BJ (cell line): Measurements from ENCODE around the gene BSG. TPM values are rescaled to one million over a fixed set of nuclear protein-coding genes. Genes with fewer than 3 reads are reported as not detected.
A peak's percentile ranks its signal among the peaks of the same experiment; 100 is the strongest.

ENCODE experiments used
- CTCF ChIA-PET: fragments of 350-600 bp; formaldehyde crosslinking; extraction: SDS; loops from one replicate; lab custom pipeline; 2021; ENCODE audit warnings: antibody characterized with exemption, inconsistent platforms; lab: Yijun Ruan, JAX
- POLR2A ChIA-PET: fragments of 300-600 bp; sonication (Branson Sonifier 250); formaldehyde crosslinking; extraction: SDS; loops from one replicate; lab custom pipeline; 2021; ENCODE audit warnings: antibody characterized with exemption; lab: Charles Lee
- DNase-seq: peaks from one replicate; pipeline ENCODE4 v3.0.0-alpha.2; 2011; ENCODE audit warnings: low read depth
- H3K27me3 ChIP-seq: 2 replicates; pipeline ENCODE4 v1.6.0; 2011; ENCODE audit warnings: low read length; ENCODE audit not compliant: control insufficient read depth, insufficient read depth
- H3K36me3 ChIP-seq: 2 replicates; pipeline ENCODE4 v1.5.1; 2011; ENCODE audit warnings: low read length; ENCODE audit not compliant: control insufficient read depth, insufficient read depth
- H3K4me3 ChIP-seq: 2 replicates; pipeline ENCODE4 v1.5.1; 2011; ENCODE audit warnings: low read depth, mild to moderate bottlenecking, control low read depth, low read length
- CTCF ChIP-seq: IDR thresholded peaks from 2 replicates; pipeline ENCODE4 v1.5.1; 2011; ENCODE audit warnings: low read depth, mild to moderate bottlenecking, control low read depth, inconsistent platforms, low read length, moderate library complexity; ENCODE audit not compliant: insufficient read depth
- polyA minus RNA-seq: library from RNA; depleted of rRNA, polyadenylated mRNA; stranded (reverse); fragments of >200 nt; gene quantifications from 2 replicates; pipeline ENCODE4 v1.2.3, GENCODE V29; 2011; rRNA and poly(A)+ RNA removed
- polyA plus RNA-seq: library from polyadenylated mRNA; depleted of rRNA; stranded (reverse); fragments of >200 nt; gene quantifications from 2 replicates; pipeline ENCODE4 v1.2.3, GENCODE V29; 2011; rRNA removed

BSG gene
- 579 and 1,176 TPM in 2 replicates for polyA plus RNA-seq
- polyA minus RNA-seq = 119 and 216 TPM in 2 replicates

GRCh38 chr19:572140-572742 lies at the start of gene BSG:
Gene BSG, plus strand, starts transcription at chr19:572596. Its CDS starts 39 bp downstream, at chr19:572635.
- Histone ChIP-seq H3K36me3 (no peaks in the 10 kb centered on the region), H3K4me3 (peak within 1 kb of the TSS; percentile 86), H3K27me3 (no peaks in the 10 kb centered on the region)
- peak; percentile 85 for DNase-seq
- ChIA-PET CTCF (interaction anchor here (0.9 to 1.4 kb wide), 2 partner anchors 11 to 40 kb away, joined by 3 to 6 read pairs; partner anchors contain the start of gene CDC34), POLR2A (interaction anchor here (0.5 to 0.7 kb wide), 2 partner anchors 40 to 697 kb away, joined by 4 read pairs; partner anchors contain the start of gene CDC34)
- no peak for TF ChIP-seq CTCF

- CTCF ChIA-PET = interaction anchor here (0.8 to 3.5 kb wide), 3 partner anchors 8 to 16 kb away, joined by 3 to 18 read pairs (median 8); no protein-coding TSS in a partner anchor
- POLR2A ChIA-PET = no interaction called here
- TF ChIP-seq CTCF = no peak
- no peak for DNase-seq
- peaks cover 2% of the 10 kb centered on the region; the same call in 1 of the 2 replicates for H3K27me3 ChIP-seq
- H3K4me3 ChIP-seq = no peak overlapping the region
- H3K36me3 ChIP-seq = peaks cover 4% of the 10 kb centered on the region
Observed at GRCh38 chr19:522726-523125, 49.7 kb upstream of the BSG start.

GRCh38 chr19:524062-524674 lies 48.2 kb upstream of the BSG start:
- no peak for TF ChIP-seq CTCF
- CTCF ChIA-PET = interaction anchor here (0.9 kb wide), 1 partner anchor 13 kb away, joined by 5 read pairs; no protein-coding TSS in a partner anchor
- Histone ChIP-seq H3K36me3 (peaks cover 4% of the 10 kb centered on the region), H3K27me3 (peaks cover 2% of the 10 kb centered on the region; the same call in 1 of the 2 replicates), H3K4me3 (no peak overlapping the region)
- no peak for DNase-seq
- POLR2A ChIA-PET = no interaction called here

GRCh38 chr19:525029-525428 lies 47.4 kb upstream of the BSG start:
- Histone ChIP-seq H3K27me3 (peaks cover 2% of the 10 kb centered on the region; the same call in 1 of the 2 replicates), H3K4me3 (no peak overlapping the region), H3K36me3 (no peaks in the 10 kb centered on the region)
- ChIA-PET CTCF (interaction anchor here (1.2 to 1.4 kb wide), 2 partner anchors 14 to 29 kb away, joined by 3 to 5 read pairs; no protein-coding TSS in a partner anchor), POLR2A (no interaction called here)
- TF ChIP-seq CTCF = no peak
- no peak for DNase-seq

- ChIA-PET POLR2A (no interaction called here), CTCF (interaction anchor here (1.2 to 1.4 kb wide), 2 partner anchors 15 to 30 kb away, joined by 3 to 5 read pairs; no protein-coding TSS in a partner anchor)
- no peak for TF ChIP-seq CTCF
- no peak for DNase-seq
- H3K4me3 ChIP-seq = no peak overlapping the region
- H3K27me3 ChIP-seq = peaks cover 2% of the 10 kb centered on the region; the same call in 1 of the 2 replicates
- no peaks in the 10 kb centered on the region for H3K36me3 ChIP-seq
Observed at GRCh38 chr19:525857-526419, 46.5 kb upstream of the BSG start.
